K562 (cell line): ENCODE data around the gene LNX2. TPM values are rescaled to one million over a fixed set of nuclear protein-coding genes. Genes with fewer than 3 reads are reported as not detected.

Experiments
- BRD9 ChIP-seq: fragments of 450-650 bp; IDR thresholded peaks from 2 replicates; pipeline ENCODE4 v1.6.1; 2018; ENCODE audit warnings: low read depth; ENCODE audit not compliant: partially characterized antibody
- CGGBP1 ChIP-seq: fragments of 250-450 bp; sonication (Bioruptor Pico); IDR thresholded peaks from 2 replicates; pipeline ENCODE4 v1.9.0; 2021; ENCODE audit warnings: mild to moderate bottlenecking
- FUS ChIP-seq: fragments of 200-400 bp; formaldehyde crosslinking; optimal IDR thresholded peaks from 2 replicates; pipeline ENCODE3; 2017; ENCODE audit warnings: low read depth, low read length
- NKRF ChIP-seq: fragments of 450-650 bp; IDR thresholded peaks from 2 replicates; pipeline ENCODE4 v1.6.1; 2016; ENCODE audit warnings: borderline replicate concordance
- RBM15 ChIP-seq: fragments of 200-400 bp; formaldehyde crosslinking; IDR thresholded peaks from 2 replicates; pipeline ENCODE4 v1.6.1; 2018; ENCODE audit warnings: mild to moderate bottlenecking, low read length, moderate library complexity; ENCODE audit not compliant: insufficient read depth
- TAF15 ChIP-seq: fragments of 200-400 bp; formaldehyde crosslinking; IDR thresholded peaks from 2 replicates; pipeline ENCODE4 v1.6.1; 2017; ENCODE audit warnings: mild to moderate bottlenecking, low read depth, low read length, moderate library complexity
- ZNF518B ChIP-seq: fragments of 250-450 bp; sonication (Bioruptor Pico); IDR thresholded peaks from 2 replicates; pipeline ENCODE4 v1.5.0; 2021; ENCODE audit warnings: mild to moderate bottlenecking, moderate library complexity
- polyA plus RNA-seq, 8 experiments: library from polyadenylated mRNA; depleted of rRNA in 4 of 8; stranded (reverse) in 5 of 8; unstranded in 3 of 8; fragments of >200 nt; fragmentation: Nextera tagmentation in 2 of 8; fragmentation: Illumina TruSeq in 1 of 8; extraction: Ambion mirVana in 2 of 8; extraction: Trizol in 1 of 8; gene quantifications; 2 replicates each; pipeline versions ENCODE4 v1.2.1 to v1.2.3, GENCODE V29; 2011 to 2014; ENCODE audit warnings: inconsistent platforms in 1 of 8, missing spikeins in 1 of 8
- total RNA-seq, 7 experiments: library from RNA; depleted of rRNA in 6 of 7; stranded (reverse); fragments of >200 nt in 6 of 7; fragmentation: Illumina TruSeq in 2 of 7; extraction: Trizol in 2 of 7; gene quantifications; 2 replicates each; pipeline versions ENCODE4 v1.2.1 to v1.2.3, GENCODE V29; 2011 to 2021; ENCODE audit warnings: low replicate concordance in 1 of 7

The LNX2 gene
- total and polyA plus RNA-seq, 9 of the 15 experiments (the other 6 are each of a cell fraction or from before 2014, with no cell fraction given): 1.5 to 5.5 (median 4.0) TPM

GRCh38 chr13:27551562-27551961, 68.8 kb downstream of the LNX2 start (continued):
- TF ChIP-seq CGGBP1: no peak
- no peak for TF ChIP-seq ZNF518B (CRISPR knock-in tag)
- no peak for TF ChIP-seq RBM15
- TF ChIP-seq FUS: no peak
- no peak for TF ChIP-seq BRD9
- TF ChIP-seq TAF15: no peak
- TF ChIP-seq NKRF: no peak
